Stomach (tissue), 4 donors: ENCODE data around the gene ZNF385C.

ENCODE experiments used
- EP300 ChIP-seq: sonication (generic); formaldehyde crosslinking; IDR thresholded peaks from one replicate; pipeline ENCODE4 v1.6.1; 2017; ENCODE audit warnings: antibody characterized with exemption
- POLR2A ChIP-seq, 4 donors: fragments of 450-650 bp; IDR thresholded peaks; one replicate each; pipeline ENCODE4 v1.6.1; 2016; ENCODE audit warnings: antibody characterized with exemption in 4 of 4, control low read depth in 2 of 4, mild to moderate bottlenecking in 1 of 4, moderate library complexity in 1 of 4
- POLR2AphosphoS5 ChIP-seq, 3 donors: sonication (generic); formaldehyde crosslinking; IDR thresholded peaks; one replicate each; pipeline ENCODE4 v1.6.1; 2016; ENCODE audit warnings: antibody characterized with exemption in 3 of 3
- TF ChIP-seq, protein P1 (sequence below), 7 experiments: fragments of 450-650 bp in 4 of 7; fragments of 200-600 bp in 3 of 7; sonication (generic) in 3 of 7; IDR thresholded peaks; one replicate each; pipeline ENCODE4 v1.5.1; 2016 to 2019; ENCODE audit warnings: antibody characterized with exemption in 7 of 7, control low read depth in 2 of 7, mild to moderate bottlenecking in 1 of 7

DNA sequence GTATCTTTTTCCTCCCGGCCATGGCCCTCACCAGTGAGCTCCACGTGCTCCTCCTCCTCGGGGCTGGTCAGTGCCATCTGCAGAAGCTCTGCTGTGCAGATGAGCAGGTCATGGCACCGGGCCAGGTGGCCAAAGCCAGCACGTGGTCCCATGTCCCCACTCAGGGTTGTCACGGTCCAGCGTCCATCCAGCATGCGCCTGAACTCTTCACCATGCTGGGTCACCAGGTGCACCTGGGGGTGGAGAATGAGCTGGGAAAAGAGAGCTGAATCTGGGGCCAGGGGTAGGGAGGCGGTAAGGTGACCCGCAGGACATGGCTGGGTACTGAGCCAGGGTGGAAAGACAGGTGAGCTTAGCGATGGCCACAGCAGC, 13.0 kb upstream of the ZNF385C start:
- TF ChIP-seq, protein P1, sequence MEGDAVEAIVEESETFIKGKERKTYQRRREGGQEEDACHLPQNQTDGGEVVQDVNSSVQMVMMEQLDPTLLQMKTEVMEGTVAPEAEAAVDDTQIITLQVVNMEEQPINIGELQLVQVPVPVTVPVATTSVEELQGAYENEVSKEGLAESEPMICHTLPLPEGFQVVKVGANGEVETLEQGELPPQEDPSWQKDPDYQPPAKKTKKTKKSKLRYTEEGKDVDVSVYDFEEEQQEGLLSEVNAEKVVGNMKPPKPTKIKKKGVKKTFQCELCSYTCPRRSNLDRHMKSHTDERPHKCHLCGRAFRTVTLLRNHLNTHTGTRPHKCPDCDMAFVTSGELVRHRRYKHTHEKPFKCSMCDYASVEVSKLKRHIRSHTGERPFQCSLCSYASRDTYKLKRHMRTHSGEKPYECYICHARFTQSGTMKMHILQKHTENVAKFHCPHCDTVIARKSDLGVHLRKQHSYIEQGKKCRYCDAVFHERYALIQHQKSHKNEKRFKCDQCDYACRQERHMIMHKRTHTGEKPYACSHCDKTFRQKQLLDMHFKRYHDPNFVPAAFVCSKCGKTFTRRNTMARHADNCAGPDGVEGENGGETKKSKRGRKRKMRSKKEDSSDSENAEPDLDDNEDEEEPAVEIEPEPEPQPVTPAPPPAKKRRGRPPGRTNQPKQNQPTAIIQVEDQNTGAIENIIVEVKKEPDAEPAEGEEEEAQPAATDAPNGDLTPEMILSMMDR (IDR thresholded peaks at IDR 0.05) = no peak
- TF ChIP-seq POLR2A (IDR thresholded peaks at IDR 0.05) (no peak), EP300 (no peak), POLR2AphosphoS5 (IDR thresholded peaks at IDR 0.05) (no peak)
